Right lobe of liver (tissue), 6 donors: Measurements from ENCODE around the gene CNN1. TPM values are rescaled to one million over a fixed set of nuclear protein-coding genes. Genes with fewer than 3 reads are reported as not detected.
"Not testable (repeated sequence)": the region's sequence is repeated elsewhere in the genome, so short reads cannot be mapped to it uniquely, and the experiment has no call there.

ENCODE experiments used
- ATAC-seq, 4 donors: fragments of 200-7000 bp; cut with Tn5 transposase; one replicate each; pipeline ENCODE4 v1.9.1; 2020; ENCODE audit warnings: mild to moderate bottlenecking in 4 of 4, moderate library complexity in 4 of 4
- DNase-seq, 3 donors: peaks; one replicate each; pipeline ENCODE4 v3.0.0-alpha.2; 2020
- H3K27ac ChIP-seq, 3 donors: fragments of 200-600 bp; one replicate each; pipeline ENCODE4 v1.8.0; 2022
- H3K27me3 ChIP-seq, 2 donors: fragments of 200-600 bp; one replicate each; pipeline ENCODE4 v1.8.0; 2022
- H3K36me3 ChIP-seq, 4 donors: fragments of 200-600 bp; sonication (generic) in 1 of 4; one replicate each; pipeline versions ENCODE4 v1.5.1 to v1.8.0; 2017 to 2022; ENCODE audit warnings: control low read depth in 1 of 4
- H3K4me1 ChIP-seq, 4 donors: fragments of 200-600 bp; sonication (generic) in 1 of 4; one replicate each; pipeline versions ENCODE4 v1.5.1 to v1.8.0; 2017 to 2022; ENCODE audit warnings: control low read depth in 1 of 4
- H3K4me3 ChIP-seq, 3 donors: fragments of 200-600 bp; one replicate each; pipeline ENCODE4 v1.8.0; 2022
- H3K9me3 ChIP-seq, 4 donors: fragments of 200-600 bp; sonication (generic) in 1 of 4; one replicate each; pipeline versions ENCODE4 v1.5.1 to v1.8.0; 2017 to 2022; ENCODE audit warnings: control low read depth in 1 of 4
- CTCF ChIP-seq, 4 donors: fragments of 200-600 bp in 3 of 4; fragments of 450-650 bp in 1 of 4; IDR thresholded peaks; one replicate each; pipeline versions ENCODE4 v1.5.1 to v1.8.0; 2016 to 2022; ENCODE audit warnings: antibody characterized with exemption in 4 of 4, mild to moderate bottlenecking in 2 of 4
- POLR2A ChIP-seq: fragments of 450-650 bp; IDR thresholded peaks from one replicate; pipeline ENCODE4 v1.6.1; 2017; ENCODE audit warnings: antibody characterized with exemption, mild to moderate bottlenecking
- WGBS: methylation state at CpG from one replicate; pipeline ENCODE4 v1.1.6; 2018; ENCODE audit warnings: low coverage, low lambda C conversion rate; ENCODE audit not compliant: insufficient coverage; ENCODE audit errors: missing lambda C conversion rate; 5-methylcytosine and 5-hydroxymethylcytosine counted together
- intact Hi-C, 2 donors: fragments of 100-400 bp; cut with DNase I; formaldehyde crosslinking; loops; one replicate each; pipeline versions ENCODE4 v1.11.2 to v1.14.1; 2022
- total RNA-seq, 6 experiments: library from RNA; depleted of rRNA in 2 of 6; stranded (reverse); fragments of >200 nt in 2 of 6; fragmentation: NEBNext Ultra II Directional in 3 of 6; extraction: Animal tissue kit (Norgen Biotek cat#: 25700) in 3 of 6; gene quantifications; one replicate each; pipeline versions ENCODE4 v1.1.0 to v1.2.4, GENCODE V29; 2016 to 2023
- donor health status: DM: no; HTN: yes; CAD: no.
- donor health status: DM: no; HTN: no; CAD: no.
- donor health status: DM: no; HTN: no; CAD: no.
- donor health status: DM: no; HTN: yes; CAD: no.
- donor health status: DM: no; HTN: yes; CAD: no.

Gene CNN1
- total RNA-seq, 6 experiments from 2014 or later: 0.71 to 8.5 (median 1.0) TPM

GRCh38 chr19:11566164-11566563 lies 27.5 kb downstream of the CNN1 start:
- WGBS: no CpG with 5 or more reads among the region's 2 CpGs
- no peaks in the 10 kb centered on the region for H3K36me3 ChIP-seq
- H3K27ac ChIP-seq: no peak overlapping the region
- ATAC-seq (no peak), DNase-seq (no peak)
- TF ChIP-seq CTCF (IDR thresholded peaks at IDR 0.05) (no peak), POLR2A (no peak)
- no peaks in the 10 kb centered on the region for H3K27me3 ChIP-seq
- intact Hi-C loops: no loop called here
- H3K9me3 ChIP-seq: no peaks in the 10 kb centered on the region
- no peaks in the 10 kb centered on the region for H3K4me1 ChIP-seq
- H3K4me3 ChIP-seq: no peak overlapping the region

GRCh38 chr19:11570039-11570462 lies 31.4 kb downstream of the CNN1 start:
- Histone ChIP-seq H3K4me1 (no peaks in the 10 kb centered on the region), H3K27ac (no peak overlapping the region), H3K36me3 (no peaks in the 10 kb centered on the region), H3K4me3 (no peak overlapping the region), H3K27me3 (no peaks in the 10 kb centered on the region), H3K9me3 (no peaks in the 10 kb centered on the region)
- intact Hi-C loops: loop anchor here in 1 of 2 donors (10.0 kb wide), 1 partner anchor 275 kb away; the partner anchor contains the start of gene TSPAN16
- 76% methylated on average over 4 of the region's 5 CpGs for WGBS
- DNase-seq (no peak), ATAC-seq (no peak)
- TF ChIP-seq POLR2A: no peak
- TF ChIP-seq CTCF (IDR thresholded peaks at IDR 0.05): no peak

GRCh38 chr19:11573354-11573753 lies 34.7 kb downstream of the CNN1 start:
- intact Hi-C loops: loop anchor here in 1 of 2 donors (10.0 kb wide), 1 partner anchor 279 kb away; the partner anchor contains the start of gene TSPAN16
- 77% methylated on average over 3 of the region's 6 CpGs for WGBS
- not testable (repeated sequence) for H3K27me3 ChIP-seq, DNase-seq, H3K27ac ChIP-seq, ATAC-seq, H3K9me3 ChIP-seq, H3K4me1 ChIP-seq, H3K4me3 ChIP-seq, H3K36me3 ChIP-seq

- not testable (repeated sequence) for H3K27me3 ChIP-seq, H3K4me3 ChIP-seq, H3K36me3 ChIP-seq, ATAC-seq, H3K9me3 ChIP-seq, DNase-seq, H3K27ac ChIP-seq, H3K4me1 ChIP-seq
- 60% methylated on average over 4 of the region's 4 CpGs for WGBS
- intact Hi-C loops: loop anchor here in 1 of 2 donors (10.0 kb wide), 1 partner anchor 279 kb away; the partner anchor contains the start of gene TSPAN16
These were observed 35.1 kb downstream of the CNN1 start for GRCh38 chr19:11573763-11574162.

- no peaks in the 10 kb centered on the region for H3K36me3 ChIP-seq
- no peak overlapping the region for H3K4me3 ChIP-seq
- H3K27ac ChIP-seq: no peak overlapping the region
- no peaks in the 10 kb centered on the region for H3K27me3 ChIP-seq
- no peak for TF ChIP-seq POLR2A
- TF ChIP-seq CTCF (IDR thresholded peaks at IDR 0.05): no peak
- peaks cover 0 to 5% (median 0%) of the 10 kb centered on the region in 4 donors for H3K4me1 ChIP-seq
- 71% methylated on average over 9 of the region's 9 CpGs for WGBS
- intact Hi-C loops: loop anchor here in 1 of 2 donors (10.0 kb wide), 1 partner anchor 280 kb away; the partner anchor contains the start of gene TSPAN16
- H3K9me3 ChIP-seq: no peaks in the 10 kb centered on the region
- DNase-seq (no peak), ATAC-seq (no peak)
These were observed 36.0 kb downstream of the CNN1 start for GRCh38 chr19:11574689-11575088.
